ENCODE measurements around the gene PRR33.
"Not testable (repeated sequence)": the region's sequence is repeated elsewhere in the genome, so short reads cannot be mapped to it uniquely, and the experiment has no call there.

The PRR33 gene

DNA sequence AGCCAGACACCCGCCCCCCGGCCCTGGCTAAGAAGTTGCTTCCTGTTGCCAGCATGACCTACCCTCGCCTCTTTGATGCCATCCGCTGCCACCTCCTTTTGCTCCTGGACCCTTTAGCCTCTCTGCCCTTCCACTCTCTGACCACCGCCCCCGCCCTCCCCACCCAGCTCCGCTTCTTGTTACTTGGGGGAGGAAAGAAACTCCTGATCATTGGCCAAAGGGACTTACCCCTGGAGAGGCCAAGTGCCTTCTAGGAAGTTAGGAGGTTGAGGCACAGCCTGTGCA, at the start of gene PRR33:
PRR33 (minus strand) TSS at position 65 of the 285 bp plus-strand sequence. CDS start 1,311 bp downstream, outside the sequence.
- DNase-seq (ENCODE audit: low read depth), result no peak
- H3K4me3 ChIP-seq (ENCODE audit: low read depth, low read length), result no peak within 1 kb of the TSS

DNA sequence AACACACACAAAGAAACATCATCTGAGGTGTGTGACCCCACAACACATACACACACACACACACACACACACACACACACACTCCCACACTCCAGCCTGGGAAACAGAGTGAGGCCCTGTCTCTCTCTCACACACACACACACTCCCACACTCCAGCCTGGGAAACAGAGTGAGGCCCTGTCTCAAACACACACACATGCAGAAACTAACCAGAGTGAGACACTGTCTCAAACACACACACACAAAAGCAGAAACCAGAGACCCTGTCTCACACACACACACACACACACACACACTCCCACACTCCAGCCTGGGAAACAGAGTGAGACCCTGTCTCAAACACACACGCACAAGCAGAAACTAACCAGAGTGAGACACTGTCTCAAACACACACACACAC, 48.1 kb upstream of the PRR33 start:
- not testable (repeated sequence) for H3K4me3 ChIP-seq (ENCODE audit: low read depth, low read length)
- DNase-seq (ENCODE audit: low read depth), result peak; percentile 64

DNA sequence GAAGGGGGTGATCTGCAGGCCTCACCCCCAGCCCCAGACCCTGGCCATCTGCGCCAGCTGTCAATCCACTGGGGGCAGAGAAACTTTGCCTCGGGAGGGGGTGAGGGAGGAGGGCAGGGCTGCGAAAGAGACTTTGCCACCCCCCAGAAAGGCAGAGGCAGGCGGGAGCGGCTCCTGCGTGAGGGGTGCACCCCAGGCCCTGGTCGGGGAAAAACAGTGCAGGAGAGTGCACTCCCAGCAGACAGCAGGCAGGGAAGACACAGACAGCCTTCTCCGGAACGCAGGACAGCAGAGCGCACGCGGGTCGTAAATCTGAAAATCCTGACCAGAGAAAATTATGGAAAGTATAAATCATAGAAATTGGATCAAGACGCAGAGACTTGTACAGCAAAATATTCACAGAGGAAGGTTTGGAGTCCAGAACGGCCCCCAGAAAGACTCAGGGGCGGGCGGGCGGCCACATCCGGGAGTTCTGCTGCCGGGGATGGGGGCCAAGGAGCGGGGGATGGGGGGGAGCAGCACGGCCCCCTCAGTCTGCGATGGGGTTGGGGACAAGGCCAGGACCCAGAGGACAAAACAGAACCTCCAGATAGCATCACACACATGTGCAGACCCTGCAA, 47.4 kb upstream of the PRR33 start:
- DNase-seq (ENCODE audit: low read depth), result no peak

DNA sequence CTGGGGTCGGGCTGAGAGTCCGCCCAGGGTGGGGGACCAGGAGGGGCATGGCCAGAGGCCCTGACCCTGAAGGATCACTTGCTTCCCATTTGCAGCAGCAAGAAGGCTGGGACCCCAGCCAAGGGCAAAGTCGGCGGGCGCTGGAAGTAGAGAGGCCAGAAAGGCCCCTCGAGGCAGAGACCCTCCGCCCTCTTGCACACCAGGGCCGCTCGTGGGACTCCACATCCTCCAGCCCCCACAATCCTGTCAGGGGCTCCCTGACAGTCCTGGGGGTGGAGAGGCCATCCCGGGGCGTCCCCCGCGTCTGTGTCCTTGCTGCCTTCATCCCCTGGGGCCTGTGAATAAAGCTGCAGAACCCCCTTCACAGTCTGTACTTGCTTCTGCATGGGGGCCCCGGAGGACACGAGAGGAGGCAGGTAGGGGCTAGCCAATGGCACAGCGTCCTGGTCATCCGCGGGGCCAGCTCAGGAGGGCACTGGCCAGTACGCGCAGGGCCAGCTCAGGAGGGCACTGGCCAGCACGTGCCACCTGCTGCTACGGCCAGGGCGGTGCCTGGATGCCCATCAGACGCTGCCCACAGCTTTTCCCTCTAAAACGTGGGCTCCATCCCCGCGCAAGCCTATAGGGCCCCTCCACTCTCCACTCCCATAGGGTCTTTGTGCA, 46.8 kb upstream of the PRR33 start:
- DNase-seq (ENCODE audit: low read depth), result no peak
- no peak overlapping the region for H3K4me3 ChIP-seq (ENCODE audit: low read depth, low read length)

More for the DNA sequence above, 47.4 kb upstream of the PRR33 start:
- H3K4me3 ChIP-seq (ENCODE audit: low read depth, low read length), result no peak overlapping the region

DNA sequence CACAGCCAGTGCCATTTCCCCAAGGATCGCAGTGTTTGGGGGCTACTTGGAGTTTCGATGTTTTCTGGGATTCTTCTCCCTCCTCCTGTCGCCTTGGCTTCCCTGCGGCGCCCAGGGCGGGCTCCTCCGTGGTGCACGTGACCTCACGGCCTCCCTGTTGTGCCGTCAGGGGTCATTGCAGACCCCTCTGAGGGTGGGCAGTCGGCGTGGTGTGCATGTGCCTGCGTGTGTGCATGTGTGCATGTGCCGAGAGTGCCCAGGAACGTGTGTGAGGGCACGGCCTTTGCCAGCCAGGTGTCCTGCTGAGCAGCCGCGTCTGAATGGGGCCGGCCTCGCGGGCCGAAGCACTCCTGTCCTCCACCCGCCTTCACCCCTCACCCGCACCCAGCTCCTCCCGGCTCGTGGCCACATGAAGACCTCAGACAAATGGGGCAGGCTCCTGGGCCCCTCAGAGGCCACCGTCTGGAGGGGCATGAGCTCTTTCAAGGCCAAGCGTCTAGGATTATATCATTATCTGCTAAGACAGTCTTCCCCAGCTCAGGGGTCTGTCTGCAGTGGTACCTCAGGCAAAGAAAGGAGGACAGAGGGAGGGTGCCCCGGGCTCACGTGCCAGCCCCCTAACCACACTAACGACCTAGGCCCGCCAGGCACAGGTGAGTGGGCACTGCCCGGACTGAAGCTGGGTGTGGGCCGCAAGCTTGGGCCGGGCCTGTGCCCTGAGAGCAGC, 46.1 kb upstream of the PRR33 start:
- H3K4me3 ChIP-seq (ENCODE audit: low read depth, low read length), result no peak overlapping the region
- no peak for DNase-seq (ENCODE audit: low read depth)

DNA sequence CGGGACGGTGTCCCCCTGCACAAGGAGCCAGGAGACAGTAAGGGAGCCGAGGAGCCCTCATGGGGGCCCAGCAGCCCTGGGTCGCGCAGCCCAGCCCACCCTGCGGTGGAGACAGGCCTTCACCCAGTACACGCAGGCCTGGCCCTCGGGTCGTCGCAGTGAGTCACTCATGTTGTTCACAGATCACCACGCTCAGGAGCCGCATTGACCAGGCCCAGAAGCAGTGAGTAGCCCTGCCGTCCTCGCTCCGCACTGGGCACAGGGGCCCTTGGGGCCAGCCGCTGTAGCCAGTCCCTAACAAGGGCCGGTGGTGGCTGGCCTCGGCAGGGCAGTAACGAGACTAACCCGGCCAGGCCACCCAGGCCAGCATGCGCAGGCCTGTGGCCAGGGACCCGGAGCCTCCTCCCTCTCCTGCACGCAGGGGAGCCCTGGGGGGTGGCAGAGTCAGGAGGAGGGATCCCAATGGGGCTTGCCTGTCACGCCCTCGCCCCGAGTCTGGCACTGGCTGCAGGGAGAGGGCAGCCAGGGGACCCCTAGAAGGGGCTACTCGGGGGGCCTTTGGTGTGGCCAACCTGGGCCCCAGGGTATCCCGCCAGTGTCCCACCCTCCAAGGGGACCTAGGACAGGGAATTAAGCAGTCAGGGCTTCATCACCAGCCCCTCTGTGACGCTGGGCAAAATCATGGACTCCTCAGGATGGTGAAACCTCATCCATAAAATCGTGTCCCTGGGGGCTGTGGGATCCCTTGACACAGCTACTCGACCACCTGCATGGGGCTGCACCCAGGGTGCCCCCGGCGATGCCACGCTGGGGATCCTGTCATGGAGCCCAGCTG, 45.3 kb upstream of the PRR33 start:
- DNase-seq (ENCODE audit: low read depth), result no peak
- H3K4me3 ChIP-seq (ENCODE audit: low read depth, low read length), result no peak overlapping the region

DNA sequence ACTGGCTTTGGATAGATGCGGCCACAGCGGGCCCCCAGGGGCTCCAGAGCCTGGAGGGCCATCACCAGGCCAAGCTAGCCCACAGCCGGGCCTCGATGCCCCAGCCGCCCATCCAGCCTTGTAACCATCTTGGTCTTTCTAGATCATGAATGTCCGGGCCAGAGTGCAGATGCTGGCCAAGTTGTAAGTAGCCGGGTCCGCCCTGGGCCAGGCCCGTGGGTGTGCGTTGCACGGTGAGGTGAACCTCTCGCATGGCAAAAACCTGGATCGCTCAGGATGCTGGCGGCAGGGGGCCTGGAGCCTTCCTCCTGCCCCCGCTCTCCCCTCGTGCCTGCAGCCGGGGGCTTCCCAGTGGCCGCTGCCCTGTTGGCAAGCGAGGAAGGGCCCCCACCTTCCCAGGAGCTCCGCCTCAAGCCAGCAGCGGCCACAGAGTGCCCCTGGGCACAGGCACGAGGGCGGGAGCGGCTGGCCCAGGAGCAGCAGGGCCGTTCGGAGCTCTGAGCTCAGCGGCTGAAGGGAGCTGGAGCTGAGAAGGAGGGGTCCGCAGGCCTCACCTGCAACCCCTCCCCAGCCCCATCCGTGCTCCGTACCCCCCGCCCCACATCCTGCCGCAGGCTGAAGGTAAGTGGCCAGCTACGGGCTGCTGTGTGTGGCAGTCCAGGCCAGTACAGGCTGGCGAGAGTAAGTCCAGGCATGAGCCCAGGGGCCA, 44.5 kb upstream of the PRR33 start:
- no peak overlapping the region for H3K4me3 ChIP-seq (ENCODE audit: low read depth, low read length)
- DNase-seq (ENCODE audit: low read depth), result no peak

DNA sequence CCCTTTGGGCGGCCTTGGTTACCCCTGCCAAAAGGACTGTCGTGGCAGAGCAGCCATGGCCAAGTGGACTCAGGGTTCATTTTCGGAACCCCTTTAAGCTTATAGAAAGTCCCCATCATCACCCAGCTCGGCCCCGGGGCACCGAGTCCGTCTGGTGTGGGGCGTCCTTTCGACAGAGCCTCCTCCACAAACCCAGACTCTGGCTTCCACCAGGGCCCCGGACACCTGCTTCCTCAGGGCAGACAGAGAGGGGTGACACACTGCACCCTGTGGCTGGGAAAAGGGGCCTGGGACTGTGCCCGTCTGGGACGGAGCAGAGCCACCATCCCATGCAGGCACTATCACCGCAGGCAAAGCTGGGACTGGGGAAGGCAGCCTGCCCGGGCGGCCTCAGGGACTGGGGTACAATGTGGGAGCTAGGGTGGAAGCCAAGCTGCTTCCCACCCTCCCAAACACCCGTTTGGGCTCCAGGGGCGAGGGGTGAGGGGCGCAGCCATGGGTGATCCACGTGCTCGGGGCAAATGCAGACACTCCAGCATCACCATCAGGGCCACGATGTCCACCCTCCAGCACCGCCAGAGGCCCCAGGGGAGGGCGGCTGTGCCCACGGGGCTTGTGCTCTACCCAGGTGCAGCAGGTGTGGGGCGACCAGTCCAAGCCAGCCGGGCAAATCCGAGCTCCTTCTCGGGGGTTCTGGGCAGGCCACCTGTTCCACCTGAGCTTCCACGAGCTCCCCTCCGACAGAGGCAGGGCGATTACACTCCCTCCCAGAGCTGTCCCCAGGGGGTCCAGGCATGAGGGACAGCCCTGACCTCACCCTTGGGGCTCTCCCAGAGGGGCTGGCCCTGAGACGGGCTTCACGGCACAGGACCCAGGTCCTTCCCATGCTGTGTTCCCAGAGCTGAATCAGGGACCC, 43.7 kb upstream of the PRR33 start:
- H3K4me3 ChIP-seq (ENCODE audit: low read depth, low read length), result no peak overlapping the region
- DNase-seq (ENCODE audit: low read depth), result no peak

DNA sequence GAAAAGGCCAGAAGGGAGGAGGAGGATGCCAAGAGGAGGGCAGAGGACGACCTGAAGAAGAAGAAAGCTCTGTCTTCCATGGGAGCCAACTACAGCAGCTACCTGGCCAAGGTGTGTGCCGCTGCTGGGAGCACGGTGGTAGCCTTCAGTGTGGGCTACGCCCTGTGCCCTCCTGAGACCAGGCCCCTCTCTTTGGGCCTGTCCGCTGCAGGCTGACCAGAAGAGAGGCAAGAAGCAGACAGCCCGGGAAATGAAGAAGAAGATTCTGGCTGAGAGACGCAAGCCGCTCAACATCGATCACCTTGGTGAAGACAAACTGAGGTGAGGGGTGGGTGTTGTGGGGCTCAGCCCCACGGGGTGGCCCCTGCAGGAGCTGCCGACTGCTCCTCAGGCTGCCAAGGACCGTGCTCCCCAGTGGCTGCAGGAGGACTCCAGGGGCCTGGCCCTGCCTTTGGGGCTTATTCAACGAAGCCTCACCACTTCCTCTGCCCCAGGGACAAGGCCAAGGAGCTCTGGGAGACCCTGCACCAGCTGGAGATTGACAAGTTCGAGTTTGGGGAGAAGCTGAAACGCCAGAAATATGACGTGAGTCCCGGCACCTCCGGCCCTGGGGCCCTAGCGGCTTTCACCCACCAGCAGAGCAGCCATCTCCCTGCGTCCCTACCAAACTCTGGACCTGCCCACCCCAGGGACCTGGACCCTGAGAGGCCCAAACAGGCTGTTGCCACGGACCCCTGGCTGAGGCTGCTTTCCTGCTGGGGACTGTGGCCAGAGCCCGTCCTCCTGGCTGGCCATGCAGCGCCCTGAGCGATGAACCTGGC, 42.9 kb upstream of the PRR33 start:
- no peak for DNase-seq (ENCODE audit: low read depth)
- no peak overlapping the region for H3K4me3 ChIP-seq (ENCODE audit: low read depth, low read length)

DNA sequence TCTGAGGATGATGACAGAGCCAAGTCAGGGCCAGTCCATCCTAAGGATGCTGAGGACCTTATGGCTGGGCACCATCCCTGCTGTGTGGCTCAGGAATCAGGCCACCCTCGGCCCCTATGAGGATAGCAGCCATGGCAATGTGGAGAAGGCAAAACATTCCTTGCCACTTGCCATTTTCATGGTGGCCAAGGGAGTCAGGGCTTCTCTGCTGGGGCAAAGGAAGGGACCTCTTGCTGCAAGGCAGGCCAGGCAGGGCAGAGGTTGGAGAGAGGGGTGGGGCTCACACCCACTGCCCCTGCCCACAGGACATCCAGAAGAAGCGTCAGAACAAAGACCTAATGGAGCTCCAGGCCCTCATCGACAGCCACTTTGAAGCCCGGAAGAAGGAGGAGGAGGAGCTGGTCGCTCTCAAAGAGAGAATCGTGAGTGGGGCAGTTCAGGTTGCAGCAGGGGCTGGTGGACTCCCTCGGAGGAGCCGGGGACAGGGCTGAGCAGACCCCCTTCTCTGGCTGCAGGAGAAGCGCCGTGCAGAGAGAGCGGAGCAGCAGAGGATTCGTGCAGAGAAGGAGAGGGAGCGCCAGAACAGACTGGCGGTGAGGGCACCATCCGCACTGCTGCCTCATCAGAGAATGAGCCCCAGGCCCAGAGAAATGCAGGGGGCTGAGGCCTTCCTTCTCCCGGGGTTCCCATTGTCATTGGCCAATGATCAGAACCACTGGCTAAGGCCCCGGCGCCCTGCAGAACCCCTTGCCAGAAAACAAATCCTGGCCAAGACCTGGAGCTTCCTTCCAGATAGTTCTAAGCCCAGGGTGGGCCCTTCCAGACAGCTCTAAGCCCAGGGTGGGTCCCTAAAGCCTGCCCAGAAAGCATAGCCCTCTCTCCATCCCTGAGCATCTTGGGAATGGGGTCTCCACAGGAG, 42.0 kb upstream of the PRR33 start:
- no peak for DNase-seq (ENCODE audit: low read depth)

DNA sequence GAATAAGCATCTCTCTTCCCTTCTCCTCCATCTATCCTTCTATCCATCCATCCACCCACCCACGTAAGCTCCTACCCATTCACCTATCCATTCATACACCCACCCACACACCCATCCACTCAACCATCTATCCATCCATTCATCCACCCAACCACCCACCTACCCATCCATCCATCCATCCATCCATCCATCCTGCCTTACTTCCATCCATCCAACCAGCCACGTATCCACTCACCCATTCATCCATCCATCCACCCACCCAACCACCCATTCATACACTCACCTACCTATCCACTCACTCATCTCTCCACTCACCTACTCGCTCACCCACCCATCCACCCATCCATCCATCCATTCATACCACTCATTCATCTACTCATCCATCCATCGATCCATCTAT, 41.0 kb upstream of the PRR33 start:
- no peak overlapping the region for H3K4me3 ChIP-seq (ENCODE audit: low read depth, low read length)
- DNase-seq (ENCODE audit: low read depth), result no peak

More for the DNA sequence above, 42.0 kb upstream of the PRR33 start:
- no peak overlapping the region for H3K4me3 ChIP-seq (ENCODE audit: low read depth, low read length)

DNA sequence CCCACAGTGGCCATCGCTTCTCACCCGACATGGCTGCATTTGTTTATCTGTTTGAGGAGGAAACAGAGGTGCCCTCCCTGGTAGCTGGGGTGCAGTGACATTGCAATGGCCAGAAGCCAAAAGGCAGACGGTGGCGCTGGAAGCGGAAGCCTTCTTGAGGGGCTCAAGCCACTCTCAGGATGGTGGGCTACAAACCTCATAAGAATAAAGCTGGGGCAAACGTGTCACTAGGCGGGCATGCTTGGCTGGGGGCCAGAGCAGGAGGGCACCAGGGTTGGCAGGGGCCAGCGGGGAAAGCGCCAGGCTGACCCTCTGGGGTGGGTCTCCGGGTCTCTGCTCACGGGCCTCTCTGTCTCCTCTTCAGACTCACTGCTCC, 40.4 kb upstream of the PRR33 start:
- DNase-seq (ENCODE audit: low read depth), result no peak

DNA sequence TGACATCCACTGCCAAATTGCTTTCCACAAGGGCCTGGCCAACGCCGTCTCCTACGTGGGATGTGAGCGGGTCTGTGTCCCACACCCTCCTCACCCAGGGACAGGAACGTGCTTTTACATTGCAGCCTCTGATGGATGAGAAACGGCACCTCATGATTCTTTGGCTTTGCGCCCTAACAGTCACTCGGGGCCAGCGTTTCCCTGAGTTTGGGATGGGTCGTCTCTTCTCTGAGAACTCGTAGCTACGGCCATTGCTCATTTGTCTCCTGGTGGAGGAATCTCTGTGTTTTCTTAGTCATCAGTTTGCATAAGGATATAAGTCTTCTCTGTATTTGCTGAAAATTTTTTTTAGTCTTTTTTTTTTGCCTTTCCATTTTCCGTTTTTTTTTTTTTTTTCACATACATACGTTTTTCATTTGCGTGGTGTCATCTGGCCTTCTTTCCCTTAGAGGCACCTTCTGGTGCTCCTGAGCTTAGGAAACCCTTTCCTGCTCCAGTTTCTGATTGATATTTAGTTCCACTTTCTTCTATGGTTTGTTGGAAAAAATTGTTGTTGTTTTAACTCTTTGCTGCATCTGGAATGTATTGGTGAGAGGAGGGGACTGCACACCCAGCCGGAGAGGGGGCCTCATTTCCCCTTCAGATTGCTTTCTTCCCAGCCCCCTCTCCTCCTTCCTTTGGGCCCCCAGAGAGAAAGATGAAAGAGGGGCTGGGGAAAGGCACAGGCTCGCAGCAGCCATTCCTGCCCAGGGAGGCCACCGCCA, 39.8 kb upstream of the PRR33 start:
- no peak overlapping the region for H3K4me3 ChIP-seq (ENCODE audit: low read depth, low read length)
- DNase-seq (ENCODE audit: low read depth), result peak; percentile 60

More for the DNA sequence above, 40.4 kb upstream of the PRR33 start:
- no peak overlapping the region for H3K4me3 ChIP-seq (ENCODE audit: low read depth, low read length)

DNA sequence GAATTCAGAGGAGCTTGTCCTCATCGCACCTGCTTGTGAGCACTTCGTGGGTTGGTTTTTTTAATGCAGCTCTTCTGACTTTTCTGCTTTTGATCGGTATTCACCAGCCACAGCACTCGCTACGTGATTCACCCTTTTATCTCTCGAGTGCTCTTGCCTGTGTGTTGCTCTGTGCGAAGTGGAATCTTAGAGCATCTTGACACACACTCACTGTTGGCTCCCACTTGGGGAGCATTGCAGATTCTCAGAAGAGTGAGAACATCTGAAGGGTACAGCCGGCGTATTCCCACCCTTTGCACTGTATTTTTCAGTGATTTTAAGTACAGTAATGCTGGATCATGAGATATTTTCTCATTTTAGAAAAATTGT, 38.8 kb upstream of the PRR33 start:
- H3K4me3 ChIP-seq (ENCODE audit: low read depth, low read length), result no peak overlapping the region
- no peak for DNase-seq (ENCODE audit: low read depth)

DNA sequence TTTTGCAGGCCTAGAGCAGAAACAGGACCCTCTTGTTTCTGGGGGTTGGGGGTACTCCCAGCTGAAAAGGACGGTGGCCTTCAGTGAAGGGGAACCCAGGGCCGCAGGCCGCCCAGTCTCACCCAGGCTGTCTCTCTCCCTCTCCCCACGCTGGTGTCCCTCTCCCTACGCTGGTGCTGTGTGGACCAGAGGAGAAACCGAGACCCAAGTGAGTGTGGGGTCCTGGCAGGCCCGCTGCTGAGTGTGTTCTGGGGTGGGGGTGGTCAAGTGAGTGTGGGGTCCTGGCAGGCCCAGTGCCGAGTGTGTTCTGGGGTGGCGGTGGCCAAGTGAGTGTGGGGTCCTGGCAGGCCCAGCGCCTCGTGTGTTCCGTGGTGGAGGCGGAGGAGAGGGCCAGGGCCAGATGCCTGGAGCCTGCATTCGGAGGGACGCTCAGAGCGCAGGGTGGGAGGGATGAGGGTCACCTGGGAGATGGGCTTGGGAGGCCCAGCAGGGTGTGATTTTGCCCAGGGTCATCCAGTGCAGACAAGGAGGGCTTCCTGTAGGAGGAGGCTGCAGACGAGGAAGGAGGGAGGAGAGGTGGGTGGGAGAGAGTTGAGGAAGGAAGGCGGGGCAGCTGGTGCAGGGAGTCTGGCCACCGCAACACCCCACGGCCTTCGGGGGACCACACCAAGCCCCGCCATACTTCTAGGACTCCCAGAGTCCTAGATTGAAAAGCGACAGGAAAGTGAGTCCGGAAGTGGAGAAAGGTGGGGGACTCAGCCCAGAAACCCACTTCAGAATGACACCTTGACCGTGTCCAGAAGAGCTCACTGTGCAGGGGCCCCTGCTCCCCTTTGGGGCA, 38.1 kb upstream of the PRR33 start:
- DNase-seq (ENCODE audit: low read depth), result no peak
- H3K4me3 ChIP-seq (ENCODE audit: low read depth, low read length), result no peak overlapping the region
